T1000 (cell line): Measurements from ENCODE around the gene DR1.
"Not testable (repeated sequence)": the region's sequence is repeated elsewhere in the genome, so short reads cannot be mapped to it uniquely, and the experiment has no call there.

Experiments
- DNase-seq: peaks from one replicate; lab custom pipeline; 2025; ENCODE audit warnings: mixed read lengths; lab: John Stamatoyannopoulos, UW

Gene DR1

DNA sequence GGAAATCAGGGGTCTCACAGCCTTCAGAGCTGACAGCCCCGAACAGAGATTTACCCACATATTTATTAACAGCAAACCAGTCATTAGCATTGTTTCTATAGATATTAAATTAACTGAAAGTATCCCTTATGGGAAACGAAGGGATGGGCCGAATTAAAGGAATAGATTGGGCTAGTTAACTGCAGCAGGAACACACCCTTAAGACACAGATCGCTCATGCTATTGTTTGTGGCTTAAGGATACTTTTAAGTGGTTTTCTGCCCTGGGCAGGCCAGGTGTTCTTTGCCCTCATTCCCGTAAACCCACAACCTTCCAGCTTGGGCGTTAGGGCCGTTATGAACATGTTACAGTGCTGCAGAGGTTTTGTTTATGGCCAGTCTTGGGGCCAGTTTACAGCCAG, 40.6 kb downstream of the DR1 start:
- DNase-seq: not testable (repeated sequence)

GRCh38 chr1:93394514-93394913, 48.8 kb downstream of the DR1 start:
- no peak for DNase-seq

DNA sequence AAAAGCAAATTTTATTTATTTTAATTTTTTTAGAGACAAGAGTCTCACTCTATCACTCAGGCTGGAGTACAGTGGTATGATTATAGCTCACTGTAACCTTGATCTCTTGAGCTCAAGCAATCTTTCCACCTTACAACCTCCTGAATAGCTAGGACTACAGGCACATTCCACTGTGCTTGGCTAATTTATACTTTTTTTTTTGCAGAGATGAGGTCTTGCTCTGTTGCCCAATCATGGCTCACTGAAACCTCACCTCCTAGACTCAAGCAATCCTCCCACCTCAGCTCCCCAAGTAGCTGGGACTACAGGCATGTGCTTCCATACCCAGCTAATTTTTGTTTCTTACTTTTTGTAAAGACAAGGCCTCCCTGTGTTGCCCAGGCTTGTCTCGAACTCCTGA, 49.5 kb downstream of the DR1 start:
- no peak for DNase-seq

GRCh38 chr1:93399781-93400180, 54.1 kb downstream of the DR1 start:
- DNase-seq: no peak

DNA sequence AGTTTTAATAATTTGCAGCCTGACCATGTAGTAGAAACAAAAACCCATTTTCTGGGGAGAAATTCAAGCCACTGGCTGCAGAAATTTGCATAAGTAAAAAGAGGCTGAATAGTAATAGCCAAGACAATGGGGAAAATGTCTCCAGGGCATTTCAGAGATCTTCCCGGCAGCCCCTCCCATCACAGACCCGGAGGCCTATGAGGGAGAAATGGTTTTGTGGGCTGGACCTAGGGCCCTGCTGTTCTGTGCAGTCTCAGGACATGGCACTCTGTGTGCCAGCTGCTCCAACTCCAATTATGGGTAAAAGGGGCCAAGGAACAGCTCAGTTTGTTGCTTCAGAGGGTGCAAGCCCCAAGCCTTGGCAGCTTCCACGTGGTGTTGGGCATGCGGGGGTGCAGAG, 62.5 kb downstream of the DR1 start:
- no peak for DNase-seq

DNA sequence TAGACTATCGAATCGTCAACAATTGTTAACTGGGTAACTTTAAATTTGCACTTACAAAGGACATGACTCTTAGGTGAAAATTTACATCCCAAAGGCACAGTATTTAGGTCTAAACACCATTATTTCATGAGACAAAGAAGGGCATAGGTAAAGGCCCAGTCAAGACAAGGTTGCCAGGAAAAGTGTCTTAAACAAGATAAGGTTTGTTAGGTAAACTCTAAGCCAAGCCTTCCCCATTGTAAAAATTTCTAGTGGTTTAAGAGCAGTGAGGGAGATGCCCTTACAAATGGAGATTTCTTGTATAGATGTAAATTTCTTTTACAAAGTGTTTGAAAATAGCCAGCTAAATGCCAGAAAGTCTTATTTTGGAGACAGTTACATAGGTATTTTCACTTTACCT, 65.3 kb downstream of the DR1 start:
- no peak for DNase-seq

GRCh38 chr1:93414749-93415148, 69.0 kb downstream of the DR1 start:
- no peak for DNase-seq

DNA sequence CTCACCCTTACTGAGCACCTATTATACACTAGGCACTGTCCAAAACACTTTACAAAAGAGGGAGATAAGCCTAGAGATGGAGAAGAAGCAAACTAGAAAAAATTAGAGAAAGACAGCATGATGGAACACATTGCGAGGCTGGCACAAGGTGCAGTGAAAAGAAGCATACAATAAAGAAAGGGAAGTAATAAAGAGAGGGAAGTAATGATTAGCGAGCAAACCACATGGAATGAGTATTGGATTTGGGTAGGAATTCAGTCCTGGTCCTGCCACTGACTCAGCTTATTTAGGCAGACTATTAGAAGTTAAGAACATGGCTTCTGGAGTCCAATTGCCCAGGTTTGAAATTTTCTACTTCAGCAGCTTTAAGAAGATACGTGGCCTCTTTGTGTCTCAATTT, 69.6 kb downstream of the DR1 start:
- no peak for DNase-seq

DNA sequence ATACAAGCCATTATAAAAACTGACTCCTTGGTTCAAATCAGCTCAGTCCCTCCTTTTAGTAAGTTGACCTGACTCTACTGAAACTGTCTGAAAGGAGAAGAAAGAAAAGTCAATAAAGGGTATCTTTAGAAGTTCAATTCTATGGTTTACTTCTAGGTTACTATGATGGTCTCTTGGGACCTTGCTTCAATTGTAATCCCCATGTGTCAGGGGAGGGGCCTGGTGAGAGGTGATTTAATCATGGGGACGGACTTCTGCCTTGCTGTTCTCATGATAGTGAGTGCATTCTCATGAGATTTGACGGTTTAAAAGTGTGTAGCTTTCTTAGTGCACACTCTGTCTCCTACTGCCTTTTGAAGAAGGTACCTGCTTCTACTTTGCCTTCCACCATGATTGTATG, 70.5 kb downstream of the DR1 start:
- DNase-seq: no peak
